Panc1 (cell line): ENCODE measurements around the gene TUBB2B. TPM values are rescaled to one million over a fixed set of nuclear protein-coding genes. Genes with fewer than 3 reads are reported as not detected.
A peak's percentile ranks its signal among the peaks of the same experiment; 100 is the strongest.

Experiments
- ATAC-seq: fragments of 200-7000 bp; cut with Tn5 transposase; 2 replicates; pipeline ENCODE4 v1.9.1; 2020; ENCODE audit warnings: mild to moderate bottlenecking, moderate library complexity
- BruUV-seq: library from RNA; stranded (reverse); fragments of 400-500 nt; replicated peaks from 2 replicates; lab custom pipeline; 2021; lab: Mats Ljungman, UMichigan
- CTCF ChIA-PET: fragments of 300-600 bp; sonication (Branson Sonifier 250); formaldehyde crosslinking; loops from one replicate; lab custom pipeline; 2022; ENCODE audit warnings: antibody characterized with exemption; lab: Charles Lee
- POLR2A ChIA-PET: fragments of 300-600 bp; sonication (Branson Sonifier 250); formaldehyde crosslinking; loops from one replicate; lab custom pipeline; 2022; ENCODE audit warnings: antibody characterized with exemption; lab: Charles Lee
- DNase-seq: peaks from one replicate; pipeline ENCODE4 v3.0.0-alpha.2; 2010; ENCODE audit warnings: low read depth, low spot score
- H3K27ac ChIP-seq: 2 replicates; pipeline ENCODE4 v1.5.1; 2011; ENCODE audit warnings: mild to moderate bottlenecking, low read length, inconsistent platforms
- H3K27me3 ChIP-seq: fragments of 200-500 bp; sonication (Bioruptor generic); 2 replicates; pipeline ENCODE4 v1.6.0; 2014; ENCODE audit warnings: low read length, inconsistent platforms; ENCODE audit not compliant: control insufficient read depth, insufficient read depth
- H3K36me3 ChIP-seq: fragments of 200-500 bp; sonication (Bioruptor generic); 2 replicates; pipeline ENCODE4 v1.5.1; 2014; ENCODE audit warnings: inconsistent platforms, mild to moderate bottlenecking, low read length, moderate library complexity; ENCODE audit not compliant: control insufficient read depth, insufficient read depth
- H3K4me1 ChIP-seq: 2 replicates; pipeline ENCODE4 v1.5.1; 2011; ENCODE audit warnings: inconsistent platforms, mild to moderate bottlenecking, low read length, moderate library complexity; ENCODE audit not compliant: control insufficient read depth, insufficient read depth
- H3K4me3 ChIP-seq, 2 experiments: 2 replicates each; pipeline ENCODE4 v1.5.1; 2011 to 2012; ENCODE audit warnings: low read depth in 2 of 2, low read length in 2 of 2, mild to moderate bottlenecking in 2 of 2, inconsistent platforms in 1 of 2, moderate library complexity in 1 of 2
- H3K9me3 ChIP-seq: fragments of 200-500 bp; sonication (Bioruptor generic); 2 replicates; pipeline ENCODE4 v1.5.1; 2014; ENCODE audit warnings: low read depth, mild to moderate bottlenecking, inconsistent platforms, low read length, moderate library complexity; ENCODE audit not compliant: control insufficient read depth, insufficient read depth
- POLR2AphosphoS5 ChIP-seq: IDR thresholded peaks from 2 replicates; pipeline ENCODE4 v1.6.1; 2012; ENCODE audit warnings: mild to moderate bottlenecking, low read depth, low read length, moderate library complexity
- SIN3A ChIP-seq: IDR thresholded peaks from 2 replicates; pipeline ENCODE4 v1.6.1; 2012; ENCODE audit warnings: low read depth, mild to moderate bottlenecking, low read length, moderate library complexity, borderline replicate concordance; ENCODE audit not compliant: insufficient read depth
- TCF7L2 ChIP-seq: IDR thresholded peaks from 2 replicates; pipeline ENCODE4 v1.6.1; 2011; ENCODE audit warnings: mild to moderate bottlenecking, low read depth, low read length, inconsistent platforms
- in situ Hi-C: cut with HindIII; loops from 2 replicates; pipeline ENCODE4 v1.10.0; 2016; ENCODE audit warnings: low sequenced_read_pairs, low pct_unique_long_range_greater_than_20kb
- intact Hi-C: fragments of 100-400 bp; cut with micrococcal nuclease; formaldehyde crosslinking; loops from one replicate; pipeline ENCODE4 v1.10.0; 2022; ENCODE audit not compliant: unreplicated experiment
- total RNA-seq: library from RNA; stranded (reverse); gene quantifications from one replicate; pipeline ENCODE4 v1.2.1, GENCODE V29; 2021; ENCODE audit not compliant: unreplicated experiment
- TF ChIP-seq, protein P1 (sequence below): fragments of 450-650 bp; IDR thresholded peaks from 2 replicates; pipeline ENCODE4 v1.5.1; 2017; ENCODE audit warnings: mild to moderate bottlenecking
- TF ChIP-seq, protein P2 (sequence below), 2 experiments: IDR thresholded peaks; 2 replicates each; pipeline ENCODE4 v1.6.1; 2011 to 2012; ENCODE audit warnings: low read depth in 2 of 2, control low read depth in 1 of 2, low read length in 1 of 2, mild to moderate bottlenecking in 1 of 2, moderate library complexity in 1 of 2; ENCODE audit not compliant: insufficient read depth in 1 of 2

TUBB2B gene
- total RNA-seq, 1 experiment from 2014 or later, result 22.7 TPM

DNA sequence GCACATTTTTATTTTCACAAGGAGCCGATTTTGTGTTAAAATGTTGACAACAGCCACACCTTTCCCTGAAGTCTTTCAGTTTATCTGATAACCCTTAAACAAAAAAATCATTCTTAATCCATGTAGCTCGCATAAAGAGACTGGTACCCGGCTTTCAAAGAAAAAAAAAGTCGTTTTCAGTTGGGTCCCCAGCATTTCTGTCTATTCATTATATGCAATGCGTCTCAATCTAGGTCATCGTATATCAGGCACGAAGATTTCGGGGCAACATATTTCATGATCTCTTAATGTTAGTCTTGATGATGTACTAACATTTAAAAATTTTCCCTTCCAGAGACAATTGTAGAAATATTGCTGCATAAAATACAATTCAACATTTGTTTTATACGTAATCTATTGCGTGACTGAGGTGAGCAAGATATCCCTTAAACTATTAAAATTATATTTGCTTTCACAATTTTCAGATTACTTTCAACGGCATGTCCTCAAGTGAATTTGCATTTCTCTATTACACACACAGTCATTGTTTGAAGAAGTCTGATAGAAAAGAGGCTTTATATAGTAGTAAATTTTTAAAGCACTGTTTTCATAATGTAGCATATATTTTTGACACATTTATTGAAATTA lies 2.9 kb upstream of the TUBB2B start:
- Histone ChIP-seq H3K36me3 (no peaks in the 10 kb centered on the region), H3K9me3 (no peaks in the 10 kb centered on the region), H3K27me3 (peaks cover 6% of the 10 kb centered on the region), H3K4me3 (peak overlapping the region in 1 of 2 experiments; percentile 61; a peak in 1 of 4 replicates), H3K27ac (no peak overlapping the region), H3K4me1 (peaks cover 9% of the 10 kb centered on the region)
- no TSS peak for BruUV-seq
- POLR2A ChIA-PET, result interaction anchor here (0.6 kb wide), 1 partner anchor 56 kb away, joined by 4 read pairs; no protein-coding TSS in a partner anchor
- intact Hi-C loops (loop anchor here (10.0 kb wide), 1 partner anchor 66 kb away; no protein-coding TSS in a partner anchor), in situ Hi-C loops (no loop called here)
- DNase-seq (no peak), ATAC-seq (no peak)
- CTCF ChIA-PET, result interaction anchor here (0.7 kb wide), 1 partner anchor 106 kb away, joined by 5 read pairs; no protein-coding TSS in a partner anchor
- TF ChIP-seq POLR2AphosphoS5 (no peak), SIN3A (no peak), TCF7L2 (no peak)
- TF ChIP-seq, protein P1, sequence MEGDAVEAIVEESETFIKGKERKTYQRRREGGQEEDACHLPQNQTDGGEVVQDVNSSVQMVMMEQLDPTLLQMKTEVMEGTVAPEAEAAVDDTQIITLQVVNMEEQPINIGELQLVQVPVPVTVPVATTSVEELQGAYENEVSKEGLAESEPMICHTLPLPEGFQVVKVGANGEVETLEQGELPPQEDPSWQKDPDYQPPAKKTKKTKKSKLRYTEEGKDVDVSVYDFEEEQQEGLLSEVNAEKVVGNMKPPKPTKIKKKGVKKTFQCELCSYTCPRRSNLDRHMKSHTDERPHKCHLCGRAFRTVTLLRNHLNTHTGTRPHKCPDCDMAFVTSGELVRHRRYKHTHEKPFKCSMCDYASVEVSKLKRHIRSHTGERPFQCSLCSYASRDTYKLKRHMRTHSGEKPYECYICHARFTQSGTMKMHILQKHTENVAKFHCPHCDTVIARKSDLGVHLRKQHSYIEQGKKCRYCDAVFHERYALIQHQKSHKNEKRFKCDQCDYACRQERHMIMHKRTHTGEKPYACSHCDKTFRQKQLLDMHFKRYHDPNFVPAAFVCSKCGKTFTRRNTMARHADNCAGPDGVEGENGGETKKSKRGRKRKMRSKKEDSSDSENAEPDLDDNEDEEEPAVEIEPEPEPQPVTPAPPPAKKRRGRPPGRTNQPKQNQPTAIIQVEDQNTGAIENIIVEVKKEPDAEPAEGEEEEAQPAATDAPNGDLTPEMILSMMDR, result no peak
- TF ChIP-seq, protein P2, sequence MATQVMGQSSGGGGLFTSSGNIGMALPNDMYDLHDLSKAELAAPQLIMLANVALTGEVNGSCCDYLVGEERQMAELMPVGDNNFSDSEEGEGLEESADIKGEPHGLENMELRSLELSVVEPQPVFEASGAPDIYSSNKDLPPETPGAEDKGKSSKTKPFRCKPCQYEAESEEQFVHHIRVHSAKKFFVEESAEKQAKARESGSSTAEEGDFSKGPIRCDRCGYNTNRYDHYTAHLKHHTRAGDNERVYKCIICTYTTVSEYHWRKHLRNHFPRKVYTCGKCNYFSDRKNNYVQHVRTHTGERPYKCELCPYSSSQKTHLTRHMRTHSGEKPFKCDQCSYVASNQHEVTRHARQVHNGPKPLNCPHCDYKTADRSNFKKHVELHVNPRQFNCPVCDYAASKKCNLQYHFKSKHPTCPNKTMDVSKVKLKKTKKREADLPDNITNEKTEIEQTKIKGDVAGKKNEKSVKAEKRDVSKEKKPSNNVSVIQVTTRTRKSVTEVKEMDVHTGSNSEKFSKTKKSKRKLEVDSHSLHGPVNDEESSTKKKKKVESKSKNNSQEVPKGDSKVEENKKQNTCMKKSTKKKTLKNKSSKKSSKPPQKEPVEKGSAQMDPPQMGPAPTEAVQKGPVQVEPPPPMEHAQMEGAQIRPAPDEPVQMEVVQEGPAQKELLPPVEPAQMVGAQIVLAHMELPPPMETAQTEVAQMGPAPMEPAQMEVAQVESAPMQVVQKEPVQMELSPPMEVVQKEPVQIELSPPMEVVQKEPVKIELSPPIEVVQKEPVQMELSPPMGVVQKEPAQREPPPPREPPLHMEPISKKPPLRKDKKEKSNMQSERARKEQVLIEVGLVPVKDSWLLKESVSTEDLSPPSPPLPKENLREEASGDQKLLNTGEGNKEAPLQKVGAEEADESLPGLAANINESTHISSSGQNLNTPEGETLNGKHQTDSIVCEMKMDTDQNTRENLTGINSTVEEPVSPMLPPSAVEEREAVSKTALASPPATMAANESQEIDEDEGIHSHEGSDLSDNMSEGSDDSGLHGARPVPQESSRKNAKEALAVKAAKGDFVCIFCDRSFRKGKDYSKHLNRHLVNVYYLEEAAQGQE (IDR thresholded peaks at IDR 0.05; ENCODE audit: insufficient read depth in 1 of 2, low read depth in 2 of 2, low read length in 1 of 2), result no peak

DNA sequence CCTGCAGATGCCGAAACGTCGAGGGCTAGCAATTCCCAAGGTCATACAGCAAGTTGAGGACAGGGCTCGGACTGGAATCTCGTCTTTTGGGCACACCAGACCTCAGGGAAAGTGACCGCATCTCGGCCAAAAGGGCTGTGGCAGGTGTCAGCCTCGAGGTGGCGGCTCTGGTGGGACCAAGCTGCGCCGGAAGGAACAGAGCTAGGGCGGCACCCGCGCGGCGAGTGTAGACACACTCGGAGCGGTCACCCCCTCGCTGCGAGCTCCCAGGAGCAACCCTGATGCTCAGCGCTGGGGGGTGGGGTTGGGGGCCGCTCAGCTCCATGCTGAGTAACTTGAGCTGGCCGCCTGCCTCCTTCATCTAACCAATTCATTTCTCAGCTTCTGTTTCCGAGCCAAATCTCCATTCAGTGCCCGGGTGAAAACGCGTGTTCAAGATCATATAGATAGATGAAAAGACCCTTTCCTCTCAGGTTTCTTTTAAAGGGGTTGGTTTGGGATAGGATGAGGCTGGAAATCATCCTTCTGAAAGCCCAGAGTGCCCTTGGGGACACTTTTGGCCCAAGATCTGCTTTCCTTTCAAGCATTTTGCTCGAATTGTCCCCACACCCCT lies 2.2 kb upstream of the TUBB2B start:
- no peak overlapping the region; a peak in 1 of 4 replicates for H3K4me3 ChIP-seq
- H3K9me3 ChIP-seq, result no peaks in the 10 kb centered on the region
- intact Hi-C loops, result loop anchor here (10.0 kb wide), 1 partner anchor 65 kb away; no protein-coding TSS in a partner anchor
- no TSS peak for BruUV-seq
- DNase-seq (no peak), ATAC-seq (0 out of 2 replicates have a peak, but pooled peaks have one; percentile 3)
- H3K27me3 ChIP-seq, result peaks cover 6% of the 10 kb centered on the region
- no peak overlapping the region for H3K27ac ChIP-seq
- in situ Hi-C loops, result no loop called here
- peaks cover 9% of the 10 kb centered on the region for H3K4me1 ChIP-seq
- no peaks in the 10 kb centered on the region for H3K36me3 ChIP-seq
- TF ChIP-seq, protein P1, result no peak
- no peak for TF ChIP-seq TCF7L2
- TF ChIP-seq, protein P2 (IDR thresholded peaks at IDR 0.05; ENCODE audit: insufficient read depth in 1 of 2, low read depth in 2 of 2, low read length in 1 of 2), result no peak
- TF ChIP-seq SIN3A, result no peak
- no peak for TF ChIP-seq POLR2AphosphoS5
- POLR2A ChIA-PET, result no interaction called here
- CTCF ChIA-PET, result no interaction called here
